Ramos (cell line): Measurements from ENCODE around the gene LILRB5.
"Not testable (repeated sequence)": the region's sequence is repeated elsewhere in the genome, so short reads cannot be mapped to it uniquely, and the experiment has no call there.

Experiments used
- in situ Hi-C: fragments of 300-500 bp; cut with MboI; formaldehyde crosslinking; loops from one replicate; pipeline ENCODE4 v1.14.3; 2022; ENCODE audit warnings: low sequenced_read_pairs; ENCODE audit not compliant: unreplicated experiment

Gene LILRB5

GRCh38 chr19:54247106-54247930 is 9.8 kb downstream of the LILRB5 start:
- in situ Hi-C loops: loop anchor here (25.0 kb wide), 1 partner anchor 410 kb away; no protein-coding TSS in a partner anchor

DNA sequence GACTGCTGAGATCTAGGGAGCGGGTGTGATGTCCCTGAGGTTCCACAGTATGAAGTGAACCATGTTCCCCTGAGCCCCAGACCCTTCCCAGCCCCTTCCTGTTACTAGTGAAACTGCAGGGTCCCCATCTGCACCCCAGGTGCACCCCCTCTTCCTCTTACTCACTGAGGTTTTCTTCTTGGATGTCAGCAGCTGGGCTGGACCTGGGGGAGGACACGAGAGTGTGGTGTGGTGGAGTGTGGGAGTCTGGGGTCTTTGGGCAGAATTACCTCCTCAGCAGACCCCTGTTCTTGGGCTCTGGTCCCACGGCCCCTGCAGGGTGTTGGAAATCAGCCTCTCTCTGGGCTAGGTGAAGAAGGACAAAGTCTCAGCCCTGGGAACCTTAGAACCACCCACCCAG is 11.1 kb downstream of the LILRB5 start:
- in situ Hi-C loops: loop anchor here (25.0 kb wide), 1 partner anchor 409 kb away; no protein-coding TSS in a partner anchor

- in situ Hi-C loops: loop anchor here (25.0 kb wide), 1 partner anchor 407 kb away; no protein-coding TSS in a partner anchor
Observed at GRCh38 chr19:54243809-54244208, 13.3 kb downstream of the LILRB5 start.

DNA sequence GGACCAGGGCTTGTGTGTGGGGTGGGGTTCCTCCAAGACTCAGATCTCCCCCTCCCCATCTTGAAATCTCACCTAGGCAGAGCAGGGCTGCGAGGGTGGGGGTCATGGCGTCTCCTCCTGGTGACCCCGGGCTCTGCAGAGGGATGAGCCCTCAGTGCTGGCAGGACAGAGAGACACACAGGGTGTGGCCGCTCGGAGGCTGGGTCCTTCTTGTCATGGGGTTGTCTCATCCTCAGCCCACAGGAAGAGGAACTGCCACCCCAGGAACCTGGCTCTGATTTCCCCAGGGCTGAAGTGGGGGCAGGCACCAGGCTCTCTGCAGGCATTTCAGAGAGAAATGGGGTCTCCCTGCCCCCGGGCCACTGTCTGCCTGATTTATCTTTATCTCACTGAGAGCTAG is 14.4 kb downstream of the LILRB5 start, which contains the start of gene LILRA6:
LILRA6 (minus strand) TSS at position 145 of the 400 bp plus-strand sequence.
- in situ Hi-C loops: loop anchor here (25.0 kb wide), 1 partner anchor 405 kb away; no protein-coding TSS in a partner anchor

DNA sequence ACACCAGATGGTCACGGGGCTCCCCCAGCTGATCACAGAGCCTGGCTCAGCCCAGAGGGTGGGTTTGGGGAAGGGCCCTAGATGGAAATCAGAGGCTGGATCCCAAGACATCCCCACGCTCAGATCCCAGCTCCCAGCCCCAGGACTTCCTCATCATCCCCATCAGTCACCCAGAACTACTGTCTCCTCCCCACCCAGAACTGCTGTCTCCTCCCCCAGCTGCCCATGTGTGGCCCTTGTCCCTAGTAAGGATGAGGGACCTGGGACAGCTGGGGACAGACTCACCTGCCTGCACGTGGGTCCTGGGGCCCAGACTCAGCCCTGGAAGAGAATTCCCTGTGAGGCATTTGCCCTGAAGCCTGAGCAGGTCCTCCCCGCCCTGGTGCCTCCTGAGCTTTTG is 14.8 kb downstream of the LILRB5 start:
- in situ Hi-C loops: loop anchor here (25.0 kb wide), 1 partner anchor 405 kb away; no protein-coding TSS in a partner anchor

DNA sequence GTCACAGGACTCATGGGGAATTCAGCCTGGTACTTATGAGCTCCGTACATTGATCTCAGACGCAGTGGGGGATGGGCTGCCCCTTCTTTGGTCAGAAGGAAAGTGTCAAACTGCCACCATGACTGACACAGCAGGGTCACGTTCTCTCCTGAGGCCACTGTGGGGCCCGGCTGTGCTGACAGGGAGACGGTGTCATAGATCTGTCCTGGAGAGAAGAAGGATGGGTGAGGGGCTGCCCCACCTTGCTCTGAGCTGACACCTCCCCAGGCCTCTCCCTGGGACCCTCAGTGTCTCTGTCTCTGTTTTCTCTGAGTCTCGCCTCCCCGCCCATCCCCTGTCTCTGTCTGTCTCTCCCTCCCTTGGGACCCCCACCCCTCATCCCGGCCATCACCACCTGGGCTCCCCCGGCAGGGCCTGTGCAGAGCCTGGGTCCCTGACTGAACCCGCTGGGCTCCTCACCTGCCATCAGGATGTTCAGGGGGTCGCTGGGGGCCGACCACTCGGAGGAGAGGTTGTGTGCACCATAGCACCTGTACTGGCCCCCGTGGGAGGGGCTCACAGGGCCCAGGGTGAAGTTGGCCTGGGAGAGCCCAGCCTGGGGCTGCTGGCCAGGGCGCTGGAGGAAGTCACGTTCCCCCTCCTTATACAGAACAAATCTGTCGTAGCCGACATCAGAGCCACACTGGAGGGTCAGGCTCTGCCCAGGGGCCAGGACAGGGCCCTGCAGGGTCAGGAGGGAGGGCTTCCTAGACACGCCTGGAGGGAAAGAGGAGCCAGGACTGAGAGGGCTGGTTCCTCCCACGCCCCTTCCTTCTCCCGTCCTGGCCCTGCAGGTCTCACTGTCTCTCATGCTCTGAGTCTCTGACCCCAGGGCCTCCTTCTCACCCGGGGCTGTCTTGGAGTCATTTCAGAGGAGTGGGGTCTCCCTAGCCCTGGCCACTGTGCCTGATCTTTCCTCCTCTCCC is 16.4 kb downstream of the LILRB5 start:
- in situ Hi-C loops: loop anchor here (25.0 kb wide), 1 partner anchor 403 kb away; no protein-coding TSS in a partner anchor

DNA sequence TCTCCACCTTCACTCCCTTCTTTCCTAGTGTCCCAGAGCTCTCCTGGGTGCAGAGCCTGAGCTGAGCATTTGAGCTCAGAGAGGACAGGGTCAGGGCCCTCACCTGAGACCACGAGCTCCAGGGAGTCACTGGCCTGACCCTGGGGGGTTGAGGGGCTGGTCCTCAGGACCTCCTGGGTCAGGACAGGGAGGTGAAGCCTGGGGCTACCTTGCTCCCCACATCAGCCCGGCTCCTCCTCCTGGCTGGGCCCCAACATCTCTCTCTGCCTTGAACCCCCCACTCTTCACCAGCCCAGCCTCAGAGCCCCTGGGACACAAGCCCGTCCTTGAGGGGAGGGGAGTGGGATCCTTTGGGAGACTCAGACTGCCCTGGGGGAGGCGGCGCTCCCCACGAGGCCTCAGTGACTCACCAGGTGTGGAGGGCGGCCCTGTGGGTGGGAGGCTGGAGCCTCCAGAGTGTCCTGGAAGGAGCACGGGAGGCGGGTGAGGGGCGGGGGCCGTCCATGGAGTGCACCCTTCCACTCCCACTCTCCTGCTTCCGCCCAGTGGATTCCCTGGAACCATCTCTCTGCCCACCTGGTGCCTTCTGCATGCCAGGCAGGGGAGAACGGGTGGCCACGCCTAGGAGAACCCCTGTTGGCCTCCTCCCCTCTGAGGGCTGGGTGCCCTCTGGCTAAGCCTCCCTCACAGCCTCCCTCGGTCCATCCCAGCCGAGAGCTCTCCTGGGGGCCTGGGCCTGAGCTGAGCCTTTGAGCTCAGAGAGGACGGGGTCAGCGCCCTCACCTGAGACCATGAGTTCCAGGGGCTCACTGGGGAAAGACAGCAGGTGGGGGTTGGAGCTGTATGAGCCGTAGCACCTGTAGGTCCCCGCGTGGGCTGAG is 17.3 kb downstream of the LILRB5 start:
- in situ Hi-C loops: loop anchor here (25.0 kb wide), 1 partner anchor 402 kb away; no protein-coding TSS in a partner anchor

- in situ Hi-C loops: loop anchor here (5.0 to 25.0 kb wide), 2 partner anchors 72 to 397 kb away; no protein-coding TSS in a partner anchor
Observed at GRCh38 chr19:54233941-54234340, 23.1 kb downstream of the LILRB5 start.

- in situ Hi-C loops: loop anchor here (5.0 to 25.0 kb wide), 2 partner anchors 69 to 394 kb away; no protein-coding TSS in a partner anchor
Observed at GRCh38 chr19:54231077-54231931, 25.8 kb downstream of the LILRB5 start.

- in situ Hi-C loops: loop anchor here (5.0 to 25.0 kb wide), 2 partner anchors 68 to 393 kb away; no protein-coding TSS in a partner anchor
Observed at GRCh38 chr19:54230031-54230430, 27.0 kb downstream of the LILRB5 start.

DNA sequence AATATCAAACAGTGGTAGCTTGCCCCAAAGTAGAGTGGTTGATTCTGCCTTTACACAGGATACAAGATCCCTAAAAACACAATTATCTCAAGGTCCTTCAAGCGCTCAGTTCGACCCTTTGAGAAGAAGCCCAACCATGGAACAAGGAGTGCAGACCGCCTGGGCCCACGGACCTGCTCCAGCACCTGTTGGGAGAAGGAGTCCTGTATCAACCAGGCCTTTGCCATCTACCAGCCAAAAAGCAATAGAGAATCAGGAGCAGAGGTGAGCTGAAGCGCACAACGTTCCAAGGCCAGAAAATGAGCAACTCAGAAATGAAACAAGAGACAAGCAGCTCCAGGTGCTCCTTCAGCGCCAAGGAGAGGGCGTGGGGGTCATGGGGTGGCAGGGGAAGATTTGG is 27.9 kb downstream of the LILRB5 start:
- in situ Hi-C loops: loop anchor here (25.0 kb wide), 1 partner anchor 392 kb away; no protein-coding TSS in a partner anchor

DNA sequence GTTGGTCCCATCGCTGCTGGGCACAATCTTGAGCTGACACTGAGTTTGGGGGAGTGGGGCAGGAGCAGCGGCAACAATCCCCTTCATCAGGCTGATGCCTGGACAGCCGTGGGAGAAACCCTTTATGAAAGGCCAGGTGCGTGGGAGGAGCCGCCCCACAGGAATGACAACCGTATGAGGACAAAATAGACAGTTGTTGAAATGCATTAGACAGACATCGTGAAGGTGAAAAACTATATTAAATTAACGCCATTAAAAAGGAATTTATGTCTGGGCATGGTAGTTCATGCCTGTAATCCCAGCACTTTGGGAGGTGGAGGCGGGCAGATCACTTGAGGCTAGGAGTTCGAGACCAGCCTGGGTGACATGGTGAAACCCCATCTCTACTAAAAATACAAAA is 32.5 kb downstream of the LILRB5 start:
- in situ Hi-C loops: loop anchor here (25.0 kb wide), 1 partner anchor 387 kb away; no protein-coding TSS in a partner anchor

GRCh38 chr19:54223937-54224281 is 33.2 kb downstream of the LILRB5 start:
- in situ Hi-C loops: not testable (repeated sequence)

DNA sequence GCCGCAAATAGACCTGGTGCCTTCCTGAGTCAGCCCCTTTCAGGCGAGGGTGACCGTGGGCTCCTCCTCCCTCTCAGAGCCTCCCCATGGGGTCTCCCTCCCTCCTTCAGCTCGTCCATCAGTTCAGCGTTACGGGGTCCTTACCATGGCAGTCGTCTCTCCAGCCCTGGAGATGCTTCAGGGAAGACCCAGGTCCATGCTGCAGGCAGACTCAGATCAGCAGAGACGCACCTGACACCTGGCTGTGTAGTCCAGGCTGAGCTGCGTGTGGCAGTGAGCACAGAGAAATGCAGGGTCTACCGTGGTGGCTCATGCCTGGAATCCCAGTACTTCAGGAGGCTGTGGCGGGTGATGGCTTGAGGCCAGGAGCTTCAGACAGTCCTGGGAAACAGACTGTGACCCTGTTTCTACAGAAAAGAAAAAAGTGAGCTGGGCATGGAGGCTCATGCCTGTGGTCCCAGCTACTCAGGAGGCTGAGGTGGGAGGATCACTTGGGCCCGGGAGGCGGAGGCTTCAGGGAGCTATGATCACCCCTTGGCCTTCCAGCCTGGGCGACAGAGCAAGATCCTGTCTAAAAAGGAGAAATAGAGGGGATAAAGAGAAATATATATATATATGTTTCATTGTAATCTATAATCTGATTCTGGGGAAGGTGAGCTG is 33.7 kb downstream of the LILRB5 start:
- in situ Hi-C loops: not testable (repeated sequence)

DNA sequence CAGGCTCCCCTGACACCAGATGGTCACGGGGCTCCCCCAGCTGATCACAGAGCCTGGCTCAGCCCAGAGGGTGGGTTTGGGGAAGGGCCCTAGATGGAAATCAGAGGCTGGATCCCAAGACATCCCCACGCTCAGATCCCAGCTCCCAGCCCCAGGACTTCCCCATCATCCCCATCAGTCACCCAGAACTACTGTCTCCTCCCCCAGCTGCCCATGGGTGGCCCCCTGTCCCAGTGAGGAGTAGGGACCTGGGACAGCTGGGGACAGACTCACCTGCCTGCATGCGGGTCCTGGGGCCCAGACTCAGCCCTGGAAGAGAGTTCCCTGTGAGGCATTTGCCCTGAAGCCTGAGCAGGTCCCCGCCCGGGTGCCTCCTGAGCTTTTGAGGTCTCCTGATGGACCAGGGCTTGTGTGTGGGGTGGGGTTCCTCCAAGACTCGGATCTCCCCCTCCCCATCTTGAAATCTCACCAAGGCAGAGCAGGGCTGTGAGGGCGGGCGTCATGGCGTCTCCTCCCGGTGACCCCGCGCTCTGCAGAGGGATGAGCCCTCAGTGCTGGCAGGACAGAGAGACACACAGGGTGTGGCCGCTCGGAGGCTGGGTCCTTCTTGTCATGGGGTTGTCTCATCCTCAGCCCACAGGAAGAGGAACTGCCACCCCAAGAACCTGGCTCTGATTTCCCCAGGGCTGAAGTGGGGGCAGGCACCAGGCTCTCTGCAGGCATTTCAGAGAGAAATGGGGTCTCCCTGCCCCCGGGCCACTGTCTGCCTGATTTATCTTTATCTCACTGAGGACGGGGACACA is 34.4 kb downstream of the LILRB5 start, which contains the start of gene LILRB3:
LILRB3 (minus strand) TSS at position 534 of the 803 bp plus-strand sequence; CDS start at position 503, 31 bp downstream.
- in situ Hi-C loops: not testable (repeated sequence)

- in situ Hi-C loops: not testable (repeated sequence)
Observed at GRCh38 chr19:54221947-54222346, 35.1 kb downstream of the LILRB5 start.

GRCh38 chr19:54219702-54220101 is 37.4 kb downstream of the LILRB5 start:
- in situ Hi-C loops: not testable (repeated sequence)
